WERI-Rb-1 (cell line): ENCODE measurements around the gene CRYGN.

ENCODE experiments used
- DNase-seq: peaks from one replicate; pipeline ENCODE4 v3.0.0-alpha.2; 2020
- H3K27ac ChIP-seq: fragments of 250-450 bp; sonication (Bioruptor Pico); 2 replicates; pipeline ENCODE4 v1.5.1; 2020; ENCODE audit warnings: mild to moderate bottlenecking, moderate library complexity
- H3K27me3 ChIP-seq: fragments of 250-450 bp; sonication (Bioruptor Pico); 2 replicates; pipeline ENCODE4 v1.5.1; 2021; ENCODE audit warnings: mild to moderate bottlenecking, low read depth, moderate library complexity; ENCODE audit not compliant: insufficient read depth, severe bottlenecking
- H3K36me3 ChIP-seq: fragments of 250-450 bp; sonication (Bioruptor Pico); 2 replicates; pipeline ENCODE4 v1.5.1; 2020; ENCODE audit warnings: mild to moderate bottlenecking, moderate library complexity
- H3K4me3 ChIP-seq: 2 replicates; pipeline ENCODE4 v1.5.1; 2011; ENCODE audit warnings: low read depth, mild to moderate bottlenecking, control low read depth, low read length
- H3K9me3 ChIP-seq: fragments of 250-450 bp; sonication (Bioruptor Pico); 2 replicates; pipeline ENCODE4 v1.5.1; 2021; ENCODE audit warnings: mild to moderate bottlenecking, moderate library complexity; ENCODE audit not compliant: severe bottlenecking
- CTCF ChIP-seq: IDR thresholded peaks from 2 replicates; pipeline ENCODE4 v1.5.1; 2011; ENCODE audit warnings: low read depth, mild to moderate bottlenecking, control low read depth, inconsistent platforms, low read length

CRYGN gene

GRCh38 chr7:151462306-151462779, 22.4 kb upstream of the CRYGN start:
- H3K9me3 ChIP-seq: peaks cover 11% of the 10 kb centered on the region
- H3K36me3 ChIP-seq: peaks cover 25% of the 10 kb centered on the region
- H3K27me3 ChIP-seq: no peaks in the 10 kb centered on the region
- TF ChIP-seq CTCF: no peak
- H3K4me3 ChIP-seq: no peak overlapping the region
- no peak for DNase-seq
- no peak overlapping the region for H3K27ac ChIP-seq

GRCh38 chr7:151461942-151462230, 21.9 kb upstream of the CRYGN start:
- H3K4me3 ChIP-seq: no peak overlapping the region
- TF ChIP-seq CTCF: no peak
- no peaks in the 10 kb centered on the region for H3K27me3 ChIP-seq
- no peak overlapping the region for H3K27ac ChIP-seq
- peaks cover 11% of the 10 kb centered on the region for H3K9me3 ChIP-seq
- no peak for DNase-seq
- peaks cover 21% of the 10 kb centered on the region for H3K36me3 ChIP-seq

- peaks cover 17% of the 10 kb centered on the region for H3K36me3 ChIP-seq
- no peak overlapping the region for H3K4me3 ChIP-seq
- TF ChIP-seq CTCF: no peak
- H3K9me3 ChIP-seq: peaks cover 11% of the 10 kb centered on the region
- H3K27me3 ChIP-seq: no peaks in the 10 kb centered on the region
- DNase-seq: no peak
- H3K27ac ChIP-seq: no peak overlapping the region
Observed at GRCh38 chr7:151461096-151461941, 21.4 kb upstream of the CRYGN start.

GRCh38 chr7:151460474-151460855, 20.5 kb upstream of the CRYGN start:
- Histone ChIP-seq H3K27ac (no peak overlapping the region), H3K4me3 (no peak overlapping the region), H3K27me3 (no peaks in the 10 kb centered on the region), H3K9me3 (peaks cover 11% of the 10 kb centered on the region), H3K36me3 (peaks cover 9% of the 10 kb centered on the region)
- TF ChIP-seq CTCF: no peak
- peak; percentile 24 for DNase-seq

- DNase-seq: peak; percentile 54
- Histone ChIP-seq H3K27me3 (no peaks in the 10 kb centered on the region), H3K9me3 (peaks cover 11% of the 10 kb centered on the region), H3K4me3 (no peak overlapping the region; the same call in 1 of the 2 replicates), H3K27ac (no peak overlapping the region), H3K36me3 (peaks cover 4% of the 10 kb centered on the region)
- peak; percentile 39 for TF ChIP-seq CTCF
Observed at GRCh38 chr7:151459726-151460473, 20.0 kb upstream of the CRYGN start.
